Cardiac muscle cell (in vitro differentiated cells and primary cell): Measurements from ENCODE around the gene MISP. TPM values are rescaled to one million over a fixed set of nuclear protein-coding genes. Genes with fewer than 3 reads are reported as not detected.

Experiments used
- DNase-seq, 2 donors: peaks; one replicate each; pipeline versions ENCODE4 v3.0.0 to v3.0.0-alpha.2; 2010 to 2017; ENCODE audit warnings: low read depth in 1 of 2, low spot score in 1 of 2
- H3K27ac ChIP-seq: fragments of 200-600 bp; sonication (generic); 2 replicates; pipeline ENCODE4 v1.5.1; 2016
- H3K27me3 ChIP-seq: fragments of 200-600 bp; sonication (generic); 2 replicates; pipeline ENCODE4 v1.6.0; 2016; ENCODE audit warnings: control low read depth
- H3K36me3 ChIP-seq: fragments of 200-600 bp; sonication (generic); 2 replicates; pipeline ENCODE4 v1.5.1; 2016; ENCODE audit warnings: control low read depth
- H3K4me1 ChIP-seq: fragments of 200-600 bp; sonication (generic); 2 replicates; pipeline ENCODE4 v1.8.1; 2017; ENCODE audit warnings: low read depth, mild to moderate bottlenecking, mixed run types
- H3K4me3 ChIP-seq: fragments of 200-600 bp; sonication (generic); 2 replicates; pipeline ENCODE4 v1.5.1; 2016; ENCODE audit warnings: mild to moderate bottlenecking
- H3K9me3 ChIP-seq: fragments of 200-600 bp; sonication (generic); 2 replicates; pipeline ENCODE4 v1.5.1; 2017; ENCODE audit warnings: low read depth, mild to moderate bottlenecking, control low read depth
- CTCF ChIP-seq: IDR thresholded peaks from 2 replicates; pipeline ENCODE4 v1.5.1; 2012; ENCODE audit warnings: low read depth, mild to moderate bottlenecking, low read length
- polyA plus RNA-seq: library from polyadenylated mRNA; unstranded; fragments of >200 nt; fragmentation: Nextera tagmentation; extraction: Ambion mirVana; gene quantifications from 2 replicates; pipeline ENCODE4 v1.2.1, GENCODE V29; 2016
- total RNA-seq: library from RNA; depleted of rRNA; stranded (reverse); fragments of >200 nt; gene quantifications from 2 replicates; pipeline ENCODE4 v1.2.3, GENCODE V29; 2016

Gene MISP
- total and polyA plus RNA-seq, 2 experiments from 2014 or later: 1.2 TPM; not detected in 1

GRCh38 chr19:715347-715746, 35.6 kb upstream of the MISP start:
- no peak for DNase-seq
- no peaks in the 10 kb centered on the region for H3K9me3 ChIP-seq
- H3K4me3 ChIP-seq: no peak overlapping the region
- TF ChIP-seq CTCF: no peak
- no peaks in the 10 kb centered on the region for H3K36me3 ChIP-seq
- no peaks in the 10 kb centered on the region for H3K4me1 ChIP-seq
- H3K27ac ChIP-seq: no peak overlapping the region
- no peaks in the 10 kb centered on the region for H3K27me3 ChIP-seq

GRCh38 chr19:718251-718951, 32.5 kb upstream of the MISP start:
- no peak for DNase-seq
- Histone ChIP-seq H3K4me3 (no peak overlapping the region), H3K27ac (no peak overlapping the region), H3K27me3 (no peaks in the 10 kb centered on the region), H3K4me1 (no peaks in the 10 kb centered on the region), H3K36me3 (no peaks in the 10 kb centered on the region), H3K9me3 (no peaks in the 10 kb centered on the region)
- no peak for TF ChIP-seq CTCF

- DNase-seq: peak in 1 of 2 donors; percentile 66
- no peak overlapping the region for H3K27ac ChIP-seq
- H3K4me1 ChIP-seq: no peaks in the 10 kb centered on the region
- H3K36me3 ChIP-seq: no peaks in the 10 kb centered on the region
- no peaks in the 10 kb centered on the region for H3K27me3 ChIP-seq
- H3K4me3 ChIP-seq: no peak overlapping the region
- TF ChIP-seq CTCF: no peak
- no peaks in the 10 kb centered on the region for H3K9me3 ChIP-seq
Measured at GRCh38 chr19:718991-719512, 31.9 kb upstream of the MISP start.

GRCh38 chr19:719636-720344, 31.1 kb upstream of the MISP start:
- no peak for DNase-seq
- no peak overlapping the region for H3K4me3 ChIP-seq
- no peaks in the 10 kb centered on the region for H3K9me3 ChIP-seq
- H3K4me1 ChIP-seq: no peaks in the 10 kb centered on the region
- no peak overlapping the region for H3K27ac ChIP-seq
- TF ChIP-seq CTCF: no peak
- H3K36me3 ChIP-seq: no peaks in the 10 kb centered on the region
- H3K27me3 ChIP-seq: no peaks in the 10 kb centered on the region

- no peak overlapping the region for H3K27ac ChIP-seq
- H3K9me3 ChIP-seq: no peaks in the 10 kb centered on the region
- TF ChIP-seq CTCF: no peak
- DNase-seq: no peak
- no peaks in the 10 kb centered on the region for H3K4me1 ChIP-seq
- H3K36me3 ChIP-seq: no peaks in the 10 kb centered on the region
- no peaks in the 10 kb centered on the region for H3K27me3 ChIP-seq
- H3K4me3 ChIP-seq: no peak overlapping the region
Measured at GRCh38 chr19:720345-721160, 30.4 kb upstream of the MISP start.
